ENCODE results near the gene OGA. TPM values are rescaled to one million over a fixed set of nuclear protein-coding genes. Genes with fewer than 3 reads are reported as not detected.
A peak's percentile ranks its signal among the peaks of the same experiment; 100 is the strongest.

OGA gene
- total and polyA plus RNA-seq, 10 donors = 65.7 to 234 (median 162) TPM

- intact Hi-C loops (cut with DNase I; ENCODE audit: low total_unique reads) = no loop called here
- H3K27me3 ChIP-seq (replicated peaks in 1 of 7) = no peaks in the 10 kb centered on the region
- peak overlapping the region in 3 of 8 donors; percentile 6 to 37 (median 22) for H3K27ac ChIP-seq
Observed at GRCh38 chr10:101834341-101834740, 16.1 kb upstream of the OGA start.

GRCh38 chr10:101833466-101833865, 15.2 kb upstream of the OGA start:
- Histone ChIP-seq H3K4me3 (no peak overlapping the region), H3K4me1 (peaks cover 17 to 98% (median 61%) of the 10 kb centered on the region in 6 donors), H3K27ac (peak overlapping the region in 1 of 8 donors; percentile 37), H3K36me3 (peaks cover 0 to under 1% (median 0%) of the 10 kb centered on the region in 6 donors), H3K9me3 (no peaks in the 10 kb centered on the region), H3K27me3 (replicated peaks in 1 of 7) (no peaks in the 10 kb centered on the region)
- no peak for TF ChIP-seq POLR2AphosphoS5 (IDR thresholded peaks at IDR 0.05)
- TF ChIP-seq CTCF (IDR thresholded peaks at IDR 0.05 in 8 of 11, conservative IDR thresholded peaks at IDR 0.05 in 3 of 11) = no peak
- TF ChIP-seq POLR2A (IDR thresholded peaks at IDR 0.05) = no peak
- DNase-seq = no peak
- 68 to 94% (median 80%) methylated on average over 1 of the region's 1 CpG for WGBS, 5 donors
- intact Hi-C loops (cut with DNase I; ENCODE audit: low total_unique reads) = no loop called here

More at GRCh38 chr10:101834341-101834740, 16.1 kb upstream of the OGA start:
- no peaks in the 10 kb centered on the region for H3K9me3 ChIP-seq
- peak overlapping the region in 1 of 8 donors; percentile 8 for H3K4me3 ChIP-seq
- H3K4me1 ChIP-seq = peaks cover 17 to 98% (median 59%) of the 10 kb centered on the region in 6 donors
- DNase-seq = peak; percentile 87
- peak; percentile 47 to 78 (median 56) for TF ChIP-seq POLR2AphosphoS5 (IDR thresholded peaks at IDR 0.05)
- no peak for TF ChIP-seq POLR2A (IDR thresholded peaks at IDR 0.05)
- no peak for TF ChIP-seq CTCF (IDR thresholded peaks at IDR 0.05 in 8 of 11, conservative IDR thresholded peaks at IDR 0.05 in 3 of 11)
- 17 to 42% (median 29%) methylated on average over 7 to 8 of the region's 8 CpGs for WGBS, 5 donors
- no peaks in the 10 kb centered on the region for H3K36me3 ChIP-seq

GRCh38 chr10:101832325-101832771, 14.1 kb upstream of the OGA start:
- H3K36me3 ChIP-seq = peaks cover 0 to 12% (median 0%) of the 10 kb centered on the region in 6 donors
- no peaks in the 10 kb centered on the region for H3K27me3 ChIP-seq (replicated peaks in 1 of 7)
- no peaks in the 10 kb centered on the region for H3K9me3 ChIP-seq
- peaks cover 17 to 89% (median 59%) of the 10 kb centered on the region in 6 donors for H3K4me1 ChIP-seq
- intact Hi-C loops (cut with DNase I; ENCODE audit: low total_unique reads) = no loop called here
- TF ChIP-seq POLR2A (IDR thresholded peaks at IDR 0.05) = no peak
- TF ChIP-seq POLR2AphosphoS5 (IDR thresholded peaks at IDR 0.05) = no peak
- no peak for TF ChIP-seq CTCF (IDR thresholded peaks at IDR 0.05 in 8 of 11, conservative IDR thresholded peaks at IDR 0.05 in 3 of 11)
- no peak overlapping the region for H3K4me3 ChIP-seq
- H3K27ac ChIP-seq = peak overlapping the region in 1 of 8 donors; percentile 89
- no peak for DNase-seq
- WGBS, 5 donors = 83 to 100% (median 88%) methylated on average over 3 to 4 of the region's 4 CpGs

- peaks cover 17 to 79% (median 54%) of the 10 kb centered on the region in 6 donors for H3K4me1 ChIP-seq
- H3K9me3 ChIP-seq = no peaks in the 10 kb centered on the region
- peaks cover 0 to 22% (median 0%) of the 10 kb centered on the region in 6 donors for H3K36me3 ChIP-seq
- 42 to 61% (median 57%) methylated on average over 5 to 9 of the region's 9 CpGs for WGBS, 5 donors
- H3K27ac ChIP-seq = peak overlapping the region; percentile 59 to 89 (median 84)
- intact Hi-C loops (cut with DNase I; ENCODE audit: low total_unique reads) = no loop called here
- no peak for TF ChIP-seq POLR2AphosphoS5 (IDR thresholded peaks at IDR 0.05)
- no peak for TF ChIP-seq CTCF (IDR thresholded peaks at IDR 0.05 in 8 of 11, conservative IDR thresholded peaks at IDR 0.05 in 3 of 11)
- TF ChIP-seq POLR2A (IDR thresholded peaks at IDR 0.05) = no peak
- peak overlapping the region in 7 of 8 donors; percentile 52 to 83 (median 56) for H3K4me3 ChIP-seq
- H3K27me3 ChIP-seq (replicated peaks in 1 of 7) = no peaks in the 10 kb centered on the region
- no peak for DNase-seq
Observed at GRCh38 chr10:101831169-101831811, 13.0 kb upstream of the OGA start.
